ENCODE results near the gene OGFOD3.

OGFOD3 gene

GRCh38 chr17:82394278-82394677, 24.1 kb downstream of the OGFOD3 start:
- H3K27me3 ChIP-seq (replicated peaks) = no peaks in the 10 kb centered on the region
- TF ChIP-seq CTCF (IDR thresholded peaks at IDR 0.05; ENCODE audit: low read depth, low read length, missing control alignments) = no peak
- no peak for DNase-seq
- in situ Hi-C loops (cut with HindIII; ENCODE audit: low pct_ligation_motif_present, low sequenced_read_pairs) = no loop called here
- H3K36me3 ChIP-seq (replicated peaks) = no peaks in the 10 kb centered on the region
- no peak overlapping the region for H3K27ac ChIP-seq
- H3K4me3 ChIP-seq (ENCODE audit: low read depth, low read length) = no peak overlapping the region

- H3K27me3 ChIP-seq (replicated peaks) = no peaks in the 10 kb centered on the region
- DNase-seq = no peak
- H3K36me3 ChIP-seq (replicated peaks) = no peaks in the 10 kb centered on the region
- no peak overlapping the region for H3K27ac ChIP-seq
- no peak for TF ChIP-seq CTCF (IDR thresholded peaks at IDR 0.05; ENCODE audit: low read depth, low read length, missing control alignments)
- H3K4me3 ChIP-seq (ENCODE audit: low read depth, low read length) = no peak overlapping the region
- in situ Hi-C loops (cut with HindIII; ENCODE audit: low pct_ligation_motif_present, low sequenced_read_pairs) = no loop called here
Observed at GRCh38 chr17:82392941-82393340, 25.4 kb downstream of the OGFOD3 start.

- no peaks in the 10 kb centered on the region for H3K27me3 ChIP-seq (replicated peaks)
- in situ Hi-C loops (cut with HindIII; ENCODE audit: low pct_ligation_motif_present, low sequenced_read_pairs) = no loop called here
- no peak overlapping the region for H3K27ac ChIP-seq
- no peaks in the 10 kb centered on the region for H3K36me3 ChIP-seq (replicated peaks)
- TF ChIP-seq CTCF (IDR thresholded peaks at IDR 0.05; ENCODE audit: low read depth, low read length, missing control alignments) = no peak
- no peak overlapping the region for H3K4me3 ChIP-seq (ENCODE audit: low read depth, low read length)
- no peak for DNase-seq
Observed at GRCh38 chr17:82392209-82392920, 26.0 kb downstream of the OGFOD3 start.

- in situ Hi-C loops (cut with HindIII; ENCODE audit: low pct_ligation_motif_present, low sequenced_read_pairs) = no loop called here
- TF ChIP-seq CTCF (IDR thresholded peaks at IDR 0.05; ENCODE audit: low read depth, low read length, missing control alignments) = no peak
- Histone ChIP-seq H3K27me3 (replicated peaks) (peaks cover 6% of the 10 kb centered on the region), H3K36me3 (replicated peaks) (no peaks in the 10 kb centered on the region), H3K4me3 (ENCODE audit: low read depth, low read length) (no peak overlapping the region), H3K27ac (no peak overlapping the region)
- DNase-seq = no peak
Observed at GRCh38 chr17:82391496-82392066, 26.8 kb downstream of the OGFOD3 start.

GRCh38 chr17:82390860-82391435, 27.4 kb downstream of the OGFOD3 start:
- no peak for TF ChIP-seq CTCF (IDR thresholded peaks at IDR 0.05; ENCODE audit: low read depth, low read length, missing control alignments)
- no peak overlapping the region for H3K4me3 ChIP-seq (ENCODE audit: low read depth, low read length)
- H3K27ac ChIP-seq = no peak overlapping the region
- H3K27me3 ChIP-seq (replicated peaks) = peaks cover 9% of the 10 kb centered on the region
- no peak for DNase-seq
- no peaks in the 10 kb centered on the region for H3K36me3 ChIP-seq (replicated peaks)
- in situ Hi-C loops (cut with HindIII; ENCODE audit: low pct_ligation_motif_present, low sequenced_read_pairs) = no loop called here
